ENCODE data around the gene HOXC9.

The HOXC9 gene

GRCh38 chr12:54010053-54010971 lies 10.4 kb downstream of the HOXC9 start:
- Histone ChIP-seq H3K27me3 (ENCODE audit: control insufficient read depth, insufficient read depth, low read length) (peaks cover 100% of the 10 kb centered on the region), H3K4me1 (ENCODE audit: control insufficient read depth, low read depth, low read length) (peaks cover 4% of the 10 kb centered on the region), H3K36me3 (ENCODE audit: control insufficient read depth, low read depth, low read length) (no peaks in the 10 kb centered on the region), H3K9ac (ENCODE audit: low read length) (no peak overlapping the region), H3K27ac (ENCODE audit: low read length) (no peak overlapping the region), H3K4me3 (ENCODE audit: low read length) (no peak overlapping the region), H3K9me3 (ENCODE audit: control insufficient read depth, low read depth, low read length) (no peaks in the 10 kb centered on the region)

GRCh38 chr12:54010972-54011664 lies 11.2 kb downstream of the HOXC9 start:
- H3K4me1 ChIP-seq (ENCODE audit: control insufficient read depth, low read depth, low read length) = peaks cover 4% of the 10 kb centered on the region
- no peak overlapping the region for H3K9ac ChIP-seq (ENCODE audit: low read length)
- no peak overlapping the region for H3K4me3 ChIP-seq (ENCODE audit: low read length)

DNA sequence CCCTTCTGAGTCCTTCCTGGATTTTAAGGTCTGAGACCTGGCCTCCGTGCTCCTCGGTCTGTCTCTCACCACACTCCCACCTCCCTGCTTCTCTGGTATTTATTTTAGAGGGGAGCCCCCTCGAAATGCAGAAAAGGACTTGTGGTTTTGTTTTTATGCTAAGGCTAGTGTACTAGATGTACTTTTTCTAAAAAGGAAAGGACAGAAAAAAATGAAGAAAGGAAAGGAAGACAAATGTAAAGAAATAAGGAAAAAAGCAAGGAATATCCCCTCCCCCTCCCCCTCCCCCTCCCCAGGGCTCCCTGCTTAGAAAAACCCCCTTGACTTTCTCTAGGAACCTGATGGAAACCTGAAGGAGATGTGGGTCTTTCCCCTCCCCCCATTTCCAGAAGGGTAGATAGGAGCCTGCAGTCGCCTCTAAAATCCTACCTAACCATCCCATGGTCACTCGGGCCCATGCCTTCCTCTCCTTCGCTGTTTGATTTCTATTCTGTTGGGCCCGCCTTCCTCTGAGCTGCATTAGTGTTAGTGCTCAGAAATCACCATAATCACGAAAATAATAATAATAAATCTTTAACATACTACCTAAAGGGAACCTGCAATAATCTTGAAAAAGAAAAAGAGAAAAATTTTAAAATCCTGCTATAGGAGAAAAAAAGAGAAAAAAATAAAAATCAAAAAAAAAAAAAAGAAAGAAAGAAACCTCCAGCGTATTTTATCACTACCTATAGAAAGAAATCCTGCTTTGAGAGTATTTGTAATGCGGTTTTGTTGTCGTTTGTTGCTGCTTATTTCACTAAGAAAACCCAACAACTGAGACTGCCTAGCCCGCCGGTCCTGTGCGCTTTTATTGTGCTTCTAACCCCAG lies 11.9 kb downstream of the HOXC9 start:
- H3K27me3 ChIP-seq (ENCODE audit: control insufficient read depth, insufficient read depth, low read length) = peaks cover 100% of the 10 kb centered on the region
- H3K9ac ChIP-seq (ENCODE audit: low read length) = no peak overlapping the region
- peaks cover 4% of the 10 kb centered on the region for H3K4me1 ChIP-seq (ENCODE audit: control insufficient read depth, low read depth, low read length)
- H3K9me3 ChIP-seq (ENCODE audit: control insufficient read depth, low read depth, low read length) = no peaks in the 10 kb centered on the region
- no peak overlapping the region for H3K27ac ChIP-seq (ENCODE audit: low read length)
- no peak overlapping the region for H3K4me3 ChIP-seq (ENCODE audit: low read length)
- H3K36me3 ChIP-seq (ENCODE audit: control insufficient read depth, low read depth, low read length) = no peaks in the 10 kb centered on the region

More at GRCh38 chr12:54010972-54011664, 11.2 kb downstream of the HOXC9 start:
- Histone ChIP-seq H3K9me3 (ENCODE audit: control insufficient read depth, low read depth, low read length) (no peaks in the 10 kb centered on the region), H3K27ac (ENCODE audit: low read length) (no peak overlapping the region), H3K36me3 (ENCODE audit: control insufficient read depth, low read depth, low read length) (no peaks in the 10 kb centered on the region), H3K27me3 (ENCODE audit: control insufficient read depth, insufficient read depth, low read length) (peaks cover 100% of the 10 kb centered on the region)

GRCh38 chr12:54012631-54013409 lies 12.9 kb downstream of the HOXC9 start:
- Histone ChIP-seq H3K4me1 (ENCODE audit: control insufficient read depth, low read depth, low read length) (peaks cover 7% of the 10 kb centered on the region), H3K36me3 (ENCODE audit: control insufficient read depth, low read depth, low read length) (no peaks in the 10 kb centered on the region), H3K27ac (ENCODE audit: low read length) (no peak overlapping the region), H3K4me3 (ENCODE audit: low read length) (no peak overlapping the region), H3K27me3 (ENCODE audit: control insufficient read depth, insufficient read depth, low read length) (peaks cover 100% of the 10 kb centered on the region), H3K9me3 (ENCODE audit: control insufficient read depth, low read depth, low read length) (no peaks in the 10 kb centered on the region), H3K9ac (ENCODE audit: low read length) (no peak overlapping the region)

GRCh38 chr12:54014377-54015017 lies 14.5 kb downstream of the HOXC9 start:
- H3K9ac ChIP-seq (ENCODE audit: low read length) = no peak overlapping the region
- H3K36me3 ChIP-seq (ENCODE audit: control insufficient read depth, low read depth, low read length) = no peaks in the 10 kb centered on the region
- no peaks in the 10 kb centered on the region for H3K9me3 ChIP-seq (ENCODE audit: control insufficient read depth, low read depth, low read length)
- no peak overlapping the region for H3K4me3 ChIP-seq (ENCODE audit: low read length)
- H3K4me1 ChIP-seq (ENCODE audit: control insufficient read depth, low read depth, low read length) = peaks cover 4% of the 10 kb centered on the region
- peaks cover 100% of the 10 kb centered on the region for H3K27me3 ChIP-seq (ENCODE audit: control insufficient read depth, insufficient read depth, low read length)
- no peak overlapping the region for H3K27ac ChIP-seq (ENCODE audit: low read length)

- H3K4me1 ChIP-seq (ENCODE audit: control insufficient read depth, low read depth, low read length) = peaks cover 4% of the 10 kb centered on the region
- H3K9me3 ChIP-seq (ENCODE audit: control insufficient read depth, low read depth, low read length) = no peaks in the 10 kb centered on the region
- no peak overlapping the region for H3K9ac ChIP-seq (ENCODE audit: low read length)
- H3K27ac ChIP-seq (ENCODE audit: low read length) = no peak overlapping the region
- no peaks in the 10 kb centered on the region for H3K36me3 ChIP-seq (ENCODE audit: control insufficient read depth, low read depth, low read length)
- peaks cover 100% of the 10 kb centered on the region for H3K27me3 ChIP-seq (ENCODE audit: control insufficient read depth, insufficient read depth, low read length)
- no peak overlapping the region for H3K4me3 ChIP-seq (ENCODE audit: low read length)
Observed at GRCh38 chr12:54015018-54015931, 15.3 kb downstream of the HOXC9 start.

- Histone ChIP-seq H3K36me3 (ENCODE audit: control insufficient read depth, low read depth, low read length) (no peaks in the 10 kb centered on the region), H3K27ac (ENCODE audit: low read length) (no peak overlapping the region), H3K27me3 (ENCODE audit: control insufficient read depth, insufficient read depth, low read length) (peaks cover 100% of the 10 kb centered on the region), H3K4me3 (ENCODE audit: low read length) (no peak overlapping the region), H3K4me1 (ENCODE audit: control insufficient read depth, low read depth, low read length) (peaks cover 4% of the 10 kb centered on the region), H3K9me3 (ENCODE audit: control insufficient read depth, low read depth, low read length) (no peaks in the 10 kb centered on the region), H3K9ac (ENCODE audit: low read length) (no peak overlapping the region)
Observed at GRCh38 chr12:54016051-54016450, 16.1 kb downstream of the HOXC9 start.

DNA sequence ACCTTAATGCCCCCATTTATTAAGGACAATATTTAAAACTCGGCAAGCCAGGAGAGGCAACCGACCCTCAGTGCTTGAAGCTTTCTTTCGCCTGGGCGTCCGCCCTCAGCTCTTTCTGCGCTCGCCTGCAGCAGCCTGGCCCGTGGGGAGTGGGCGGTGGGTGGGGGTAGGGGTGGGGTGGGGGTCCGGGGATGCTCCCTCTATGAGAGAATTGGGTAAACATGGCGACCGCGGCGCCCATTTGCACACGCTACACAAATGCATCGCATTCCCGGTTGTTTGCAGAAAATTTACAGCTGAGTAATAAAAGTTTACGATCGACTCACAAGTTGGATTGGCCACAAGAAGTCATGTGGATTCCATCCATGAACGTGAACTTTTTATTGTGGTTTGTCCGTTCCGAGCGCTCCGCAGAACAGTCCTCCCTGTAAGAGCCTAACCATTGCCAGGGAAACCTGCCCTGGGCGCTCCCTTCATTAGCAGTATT lies 16.6 kb downstream of the HOXC9 start:
- no peak overlapping the region for H3K27ac ChIP-seq (ENCODE audit: low read length)
- H3K4me1 ChIP-seq (ENCODE audit: control insufficient read depth, low read depth, low read length) = peaks cover 4% of the 10 kb centered on the region
- H3K27me3 ChIP-seq (ENCODE audit: control insufficient read depth, insufficient read depth, low read length) = peaks cover 100% of the 10 kb centered on the region
- H3K9ac ChIP-seq (ENCODE audit: low read length) = no peak overlapping the region
- no peak overlapping the region for H3K4me3 ChIP-seq (ENCODE audit: low read length)
- no peaks in the 10 kb centered on the region for H3K9me3 ChIP-seq (ENCODE audit: control insufficient read depth, low read depth, low read length)
- H3K36me3 ChIP-seq (ENCODE audit: control insufficient read depth, low read depth, low read length) = no peaks in the 10 kb centered on the region

DNA sequence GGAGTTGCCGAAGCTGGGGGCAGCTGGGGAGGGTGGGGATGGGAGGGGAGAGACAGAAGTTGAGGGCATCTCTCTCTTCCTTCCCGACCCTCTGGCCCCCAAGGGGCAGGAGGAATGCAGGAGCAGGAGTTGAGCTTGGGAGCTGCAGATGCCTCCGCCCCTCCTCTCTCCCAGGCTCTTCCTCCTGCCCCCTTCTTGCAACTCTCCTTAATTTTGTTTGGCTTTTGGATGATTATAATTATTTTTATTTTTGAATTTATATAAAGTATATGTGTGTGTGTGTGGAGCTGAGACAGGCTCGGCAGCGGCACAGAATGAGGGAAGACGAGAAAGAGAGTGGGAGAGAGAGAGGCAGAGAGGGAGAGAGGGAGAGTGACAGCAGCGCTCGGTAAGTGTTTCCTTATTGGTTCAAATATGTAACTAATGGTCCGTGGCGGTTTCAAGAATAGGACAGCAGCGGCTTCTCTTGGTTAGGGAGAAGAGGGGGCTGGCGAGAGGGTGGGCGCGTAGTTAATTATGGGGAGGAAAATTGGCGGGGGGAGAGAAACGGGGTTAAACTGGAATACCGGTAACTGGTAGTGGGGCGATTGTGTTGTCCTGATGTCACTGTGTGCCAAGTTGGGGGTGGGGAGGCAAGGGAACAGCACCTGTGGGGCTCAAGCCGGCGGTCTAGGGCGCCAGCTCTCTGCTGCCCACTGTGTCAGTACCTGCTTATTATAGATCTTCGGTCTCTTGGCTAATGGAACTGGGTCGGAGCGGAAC lies 17.2 kb downstream of the HOXC9 start:
- H3K4me3 ChIP-seq (ENCODE audit: low read length) = peak overlapping the region; percentile 40
- H3K4me1 ChIP-seq (ENCODE audit: control insufficient read depth, low read depth, low read length) = peaks cover 4% of the 10 kb centered on the region
- H3K36me3 ChIP-seq (ENCODE audit: control insufficient read depth, low read depth, low read length) = no peaks in the 10 kb centered on the region
- no peaks in the 10 kb centered on the region for H3K9me3 ChIP-seq (ENCODE audit: control insufficient read depth, low read depth, low read length)
- H3K27me3 ChIP-seq (ENCODE audit: control insufficient read depth, insufficient read depth, low read length) = peaks cover 100% of the 10 kb centered on the region
- no peak overlapping the region for H3K27ac ChIP-seq (ENCODE audit: low read length)
- no peak overlapping the region for H3K9ac ChIP-seq (ENCODE audit: low read length)
